GM18868 (cell line): Measurements from ENCODE around the gene CLCN3.
"Not testable (repeated sequence)": the region's sequence is repeated elsewhere in the genome, so short reads cannot be mapped to it uniquely, and the experiment has no call there.

ENCODE experiments used
- ATAC-seq: cut with Tn5 transposase; IDR thresholded peaks from one replicate; pipeline ENCODE4 v1.9.1; 2021; ENCODE audit warnings: mild to moderate bottlenecking, moderate library complexity; ENCODE audit not compliant: unreplicated experiment

CLCN3 gene

DNA sequence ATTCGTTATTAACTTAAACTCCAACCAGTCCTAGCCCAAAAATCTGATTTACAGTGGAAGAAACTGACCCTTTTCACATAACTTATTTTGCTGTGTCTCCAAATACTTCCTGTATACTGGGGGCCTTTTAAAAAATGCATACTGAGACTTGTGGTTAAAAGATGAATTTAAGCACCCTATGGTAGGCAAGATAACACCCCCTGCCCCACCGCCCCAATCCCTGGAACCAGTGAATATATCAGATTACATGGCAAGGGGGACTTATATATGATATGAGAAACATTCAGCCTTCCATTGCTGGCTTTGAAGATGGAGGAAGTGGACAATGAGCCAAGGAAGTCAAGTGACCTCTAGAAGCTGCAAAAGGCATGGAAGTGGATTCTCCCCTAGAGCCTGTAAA is 3.1 kb upstream of the CLCN3 start:
- no peak for ATAC-seq

DNA sequence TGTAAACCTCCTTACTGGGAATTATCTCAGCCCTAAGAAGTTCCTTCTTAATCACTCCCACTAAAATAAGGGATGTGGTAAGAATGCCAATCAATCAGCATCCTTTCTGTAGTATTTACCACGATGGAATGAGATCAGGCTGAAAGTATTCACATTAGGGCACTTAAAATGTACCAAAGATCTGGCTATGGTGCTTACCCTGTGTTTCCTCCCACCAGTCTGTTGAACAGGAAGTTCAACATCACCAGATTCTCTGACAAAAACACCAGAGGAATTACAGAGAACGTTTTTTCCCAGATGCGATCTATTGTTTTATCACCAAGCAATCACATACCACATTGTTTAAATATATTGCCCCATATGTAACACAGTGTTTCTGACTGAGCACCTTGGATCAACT is 2.1 kb upstream of the CLCN3 start:
- ATAC-seq: no peak

DNA sequence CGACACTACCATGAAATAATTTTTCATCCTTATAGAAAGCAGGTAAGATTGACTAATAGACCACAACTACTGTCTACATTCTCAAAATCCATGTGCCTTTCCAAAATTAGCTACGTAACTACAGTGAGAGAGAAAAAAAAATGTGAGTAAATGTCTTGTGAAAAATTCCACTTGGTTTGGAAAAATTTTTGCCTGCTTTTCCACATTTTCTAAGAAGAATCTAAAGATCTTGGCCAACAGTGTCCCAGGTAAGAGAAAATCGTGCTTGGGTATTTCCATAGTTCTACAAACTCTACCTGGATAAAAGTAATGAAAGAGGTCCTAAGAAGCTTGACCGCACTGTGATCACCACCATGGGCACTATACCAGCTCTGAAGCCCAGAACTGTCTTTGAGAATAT is 1.4 kb upstream of the CLCN3 start:
- no peak for ATAC-seq

DNA sequence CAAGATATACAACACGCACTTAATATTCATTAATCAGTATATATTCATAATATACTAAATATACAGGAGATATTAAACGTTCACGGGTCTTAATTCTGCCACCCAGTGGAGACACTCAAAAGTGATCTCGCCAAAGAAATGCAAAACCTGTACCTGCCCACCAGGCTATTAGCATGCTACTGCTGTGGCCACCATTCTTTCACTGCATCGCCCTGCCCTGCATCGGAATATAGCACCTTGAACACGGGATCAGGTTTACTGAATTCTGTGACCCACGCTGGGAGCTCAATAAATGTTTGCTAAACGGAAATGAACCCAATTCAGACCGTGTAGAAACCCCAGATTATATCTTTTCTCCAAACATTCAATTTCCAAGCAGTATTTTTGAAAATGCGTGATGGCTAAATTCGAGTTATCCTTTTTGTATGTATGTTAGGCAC is 840 bp upstream of the CLCN3 start:
- peak; percentile 41 for ATAC-seq

DNA sequence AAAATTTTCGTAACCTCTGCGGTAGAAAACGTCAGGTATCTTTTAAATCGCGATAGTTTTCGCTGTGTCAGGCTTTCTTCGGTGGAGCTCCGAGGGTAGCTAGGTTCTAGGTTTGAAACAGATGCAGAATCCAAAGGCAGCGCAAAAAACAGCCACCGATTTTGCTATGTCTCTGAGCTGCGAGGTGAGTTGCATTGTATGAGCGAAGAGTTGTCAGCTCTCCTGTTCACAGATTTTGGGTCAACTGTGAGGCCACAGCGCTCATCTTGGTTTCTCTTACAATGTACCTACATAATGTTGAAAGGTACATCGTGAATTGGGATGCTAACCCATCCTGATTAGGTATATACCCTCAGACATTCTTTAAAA is 486 bp downstream of the CLCN3 start:
- ATAC-seq: no peak

DNA sequence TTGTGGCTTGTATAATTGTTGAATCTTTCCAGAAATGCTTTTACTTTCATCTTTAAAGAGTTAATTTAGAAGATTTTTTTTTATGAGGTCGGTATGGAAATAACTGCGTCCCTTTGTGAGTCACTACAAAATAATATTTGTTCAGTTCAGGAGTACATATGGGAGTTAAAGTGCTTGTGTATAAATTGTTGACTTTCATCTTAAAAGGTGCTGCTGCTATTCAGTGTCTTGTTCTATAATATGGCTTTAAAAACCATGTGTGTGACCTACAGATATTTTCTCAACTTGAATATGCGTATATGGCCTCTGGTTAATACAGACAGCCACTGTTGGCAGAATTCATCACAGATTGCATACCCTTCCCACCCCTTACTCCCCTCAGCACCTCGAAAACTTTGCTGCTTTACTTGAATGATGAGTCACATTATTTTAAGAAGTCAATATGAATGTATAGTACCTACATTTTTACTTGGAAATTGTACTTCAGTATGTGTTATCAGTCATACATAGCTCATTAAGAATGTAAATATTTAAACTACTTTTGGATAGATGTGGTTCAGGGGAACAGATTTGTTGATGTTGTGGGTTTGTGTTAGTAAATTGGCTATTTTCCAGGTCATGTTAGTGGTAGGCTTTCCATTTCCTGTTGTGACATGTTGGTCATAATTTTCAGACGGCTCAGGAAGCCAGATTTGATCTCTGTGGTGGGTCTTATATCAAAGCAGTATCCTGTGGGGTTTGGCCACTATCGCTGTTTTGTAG is 1.5 kb downstream of the CLCN3 start:
- ATAC-seq: peak; percentile 13

DNA sequence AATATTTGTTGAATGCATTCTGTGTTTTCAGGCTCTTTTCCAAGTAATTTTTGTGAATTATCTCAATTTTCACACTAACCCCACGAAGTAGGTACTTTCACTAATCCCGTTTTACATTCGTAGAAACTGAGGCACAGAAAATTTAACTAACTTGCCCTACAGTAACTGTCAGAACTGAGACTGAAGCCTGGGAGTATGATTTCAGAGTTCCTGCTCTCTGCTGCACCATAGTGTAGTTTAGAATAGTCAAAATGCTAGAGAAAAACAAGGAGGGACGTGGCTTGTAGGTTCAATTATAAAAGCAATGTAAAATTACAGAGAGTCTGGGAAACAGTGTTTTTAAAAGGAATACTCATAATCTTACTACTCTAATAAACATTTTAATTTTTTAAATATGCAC is 2.2 kb downstream of the CLCN3 start:
- ATAC-seq: no peak

DNA sequence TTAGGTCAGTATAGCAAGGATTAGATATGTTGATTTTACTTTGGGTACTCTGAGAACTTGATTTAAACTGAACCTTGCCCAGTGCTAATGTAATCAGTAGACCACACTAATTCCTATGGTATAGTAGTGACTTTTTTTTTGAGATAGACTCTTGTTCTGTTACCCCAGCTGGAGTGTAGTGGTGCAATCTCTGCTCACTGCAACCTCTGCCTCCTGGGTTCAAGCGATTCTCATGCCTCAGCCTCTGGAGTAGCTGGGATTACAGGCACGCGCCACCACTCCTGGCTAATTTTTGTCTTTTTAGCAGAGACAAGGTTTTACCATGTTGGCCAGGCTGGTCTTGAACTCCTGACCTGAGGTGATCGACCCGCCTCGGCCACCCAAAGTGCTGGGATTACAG is 3.6 kb downstream of the CLCN3 start:
- ATAC-seq: not testable (repeated sequence)

DNA sequence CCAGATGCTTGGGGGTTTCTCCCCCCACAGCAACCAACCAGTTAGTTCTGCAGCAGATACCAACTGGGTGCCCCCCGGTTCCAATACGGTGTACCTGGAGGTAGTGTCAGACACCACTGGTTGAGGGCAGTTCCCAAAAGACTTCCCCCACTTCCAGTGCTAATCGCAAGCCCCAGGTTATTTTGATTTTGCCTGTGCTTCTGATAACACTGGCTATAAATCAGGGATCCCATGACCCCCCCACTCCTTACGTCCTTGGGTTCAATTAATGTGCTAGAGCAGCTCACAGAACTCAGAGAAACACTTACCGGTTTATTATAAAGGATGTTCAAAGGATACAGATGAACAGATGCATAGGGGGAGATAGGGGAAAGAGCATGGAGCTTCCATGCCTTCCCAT is 5.5 kb downstream of the CLCN3 start:
- ATAC-seq: no peak

DNA sequence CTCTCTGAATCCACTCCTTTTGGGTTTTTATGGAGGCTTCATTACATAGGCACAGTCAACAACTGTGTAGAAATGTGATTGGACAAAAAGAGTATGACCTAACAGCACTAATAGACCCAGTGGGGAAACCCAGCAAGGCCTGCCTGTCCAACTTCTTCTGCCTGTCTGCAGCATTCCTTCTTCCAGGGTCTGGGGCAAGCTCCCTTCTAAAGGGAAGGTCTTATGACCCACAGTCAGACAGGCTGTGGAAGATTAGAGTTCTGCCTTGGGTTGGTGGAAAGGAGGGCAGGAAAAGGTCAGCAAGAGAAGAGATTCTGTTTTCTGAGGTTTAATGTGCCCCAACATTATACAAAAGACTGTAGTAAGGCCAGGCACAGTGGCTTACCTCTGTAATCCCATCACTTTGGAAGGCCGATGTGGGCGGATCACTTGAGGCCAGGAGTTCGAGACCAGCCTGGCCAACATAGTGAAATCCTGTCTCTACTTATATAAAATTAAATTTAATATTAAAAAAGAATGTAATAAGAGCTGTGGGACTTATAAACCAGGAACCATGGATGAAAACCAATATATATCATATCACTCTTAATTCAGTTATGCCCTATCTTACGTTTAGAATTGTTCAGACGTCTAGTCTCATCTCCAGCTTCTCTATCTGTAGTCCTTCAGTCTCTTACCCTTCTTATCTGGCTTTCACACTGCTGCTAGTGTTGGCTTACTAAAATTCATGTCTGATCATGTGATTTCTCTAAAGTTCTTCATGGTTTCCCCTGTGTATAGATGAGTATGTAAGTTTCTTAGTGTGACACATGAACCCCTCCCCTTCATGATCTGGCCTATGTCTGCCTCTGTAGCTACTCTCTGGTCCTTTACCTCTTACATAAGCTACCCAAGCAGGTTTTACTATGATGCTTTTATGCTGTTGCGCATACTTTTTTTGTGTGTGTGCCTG is 6.2 kb downstream of the CLCN3 start:
- peak; percentile 34 for ATAC-seq

DNA sequence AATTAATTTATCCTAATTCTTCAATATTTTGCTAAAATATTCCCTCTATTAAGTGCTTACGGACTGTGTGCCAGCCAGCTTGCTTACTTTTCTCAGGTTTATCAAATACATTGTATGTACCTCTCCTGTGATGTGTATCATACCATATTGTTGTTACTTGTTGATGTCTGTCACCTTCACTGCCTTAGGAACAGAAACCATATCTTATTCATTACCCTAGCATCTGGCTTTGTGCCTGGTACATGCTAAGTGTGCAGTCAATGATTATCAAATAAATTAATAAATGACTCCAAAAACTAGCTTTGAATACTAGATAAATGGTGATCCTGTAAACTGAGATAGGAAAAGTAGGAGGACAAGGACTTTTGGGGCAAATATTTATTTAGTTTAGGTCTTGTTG is 6.9 kb downstream of the CLCN3 start:
- ATAC-seq: no peak

DNA sequence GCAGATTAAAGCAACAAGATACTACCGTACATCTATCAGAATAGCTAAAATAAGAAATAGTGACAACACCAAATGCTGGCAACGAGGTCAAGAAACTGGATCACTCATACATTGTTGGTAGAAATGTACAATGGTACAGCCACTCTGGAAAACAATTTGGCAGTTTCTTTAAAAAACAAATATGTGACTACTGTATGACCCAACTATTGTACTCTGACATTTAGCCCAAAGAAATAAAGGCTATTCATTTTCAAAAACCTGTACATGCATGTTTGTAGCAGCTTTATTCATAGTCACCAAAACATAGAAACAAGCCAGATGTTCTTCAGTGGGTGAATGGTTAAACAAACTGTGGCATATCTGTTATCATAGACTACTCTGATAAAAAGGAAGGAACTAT is 8.2 kb downstream of the CLCN3 start:
- ATAC-seq: no peak

DNA sequence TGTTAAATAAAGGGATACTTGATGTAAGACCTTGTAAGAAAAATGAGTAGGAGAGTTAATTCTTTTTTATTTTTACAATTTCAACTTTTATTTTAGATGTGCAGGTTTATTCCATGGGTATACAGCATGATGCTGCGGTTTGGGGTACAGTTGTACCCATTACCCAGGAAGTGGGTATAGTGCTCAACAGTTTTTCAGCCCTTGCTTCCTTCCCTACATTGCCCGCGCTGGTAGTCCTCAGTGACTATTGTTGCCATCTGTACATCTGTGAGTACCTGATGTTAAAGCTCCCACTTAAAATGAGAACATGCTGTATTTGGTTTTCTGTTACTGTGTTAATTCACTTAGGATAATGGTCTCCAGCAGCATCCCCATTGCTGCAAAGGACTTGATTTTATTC is 9.7 kb downstream of the CLCN3 start:
- ATAC-seq: no peak

DNA sequence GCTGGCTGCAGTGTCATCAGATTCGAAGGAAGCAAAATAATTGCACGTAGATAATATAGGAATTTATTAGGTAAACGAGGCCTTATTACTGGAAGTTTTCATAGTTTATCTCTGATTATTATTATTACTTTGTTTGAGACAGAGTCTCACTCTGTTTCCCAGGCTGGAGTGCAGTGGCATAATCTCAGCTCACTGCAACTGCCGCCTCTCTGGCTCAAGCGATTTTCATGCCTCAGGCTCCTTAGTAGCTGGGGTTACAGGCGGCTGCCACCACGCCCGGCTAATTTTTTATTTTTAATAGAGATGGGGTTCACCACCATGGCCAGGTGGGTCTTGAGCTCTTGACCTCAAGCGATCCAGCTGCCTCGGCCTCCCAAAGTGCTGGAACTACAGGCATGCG is 12.5 kb downstream of the CLCN3 start:
- no peak for ATAC-seq

DNA sequence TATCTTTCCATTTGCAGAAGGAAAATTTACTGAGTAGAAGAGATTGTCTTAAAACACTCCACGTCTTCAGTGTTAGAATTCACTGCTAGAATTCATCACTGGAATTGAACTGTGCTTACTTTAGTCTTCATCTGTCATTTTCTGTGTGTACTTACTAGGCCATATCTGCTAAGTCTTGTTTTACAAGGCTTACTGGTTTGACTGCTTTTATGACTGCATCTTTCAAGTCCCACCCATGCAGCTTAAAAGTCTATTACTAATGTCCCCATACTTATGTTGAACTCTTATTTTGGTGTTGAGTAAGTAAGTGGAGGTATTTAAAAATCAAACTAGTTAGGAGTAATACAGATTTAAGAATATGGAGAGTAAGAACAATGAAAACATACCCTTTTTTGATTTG is 14.6 kb downstream of the CLCN3 start:
- no peak for ATAC-seq

DNA sequence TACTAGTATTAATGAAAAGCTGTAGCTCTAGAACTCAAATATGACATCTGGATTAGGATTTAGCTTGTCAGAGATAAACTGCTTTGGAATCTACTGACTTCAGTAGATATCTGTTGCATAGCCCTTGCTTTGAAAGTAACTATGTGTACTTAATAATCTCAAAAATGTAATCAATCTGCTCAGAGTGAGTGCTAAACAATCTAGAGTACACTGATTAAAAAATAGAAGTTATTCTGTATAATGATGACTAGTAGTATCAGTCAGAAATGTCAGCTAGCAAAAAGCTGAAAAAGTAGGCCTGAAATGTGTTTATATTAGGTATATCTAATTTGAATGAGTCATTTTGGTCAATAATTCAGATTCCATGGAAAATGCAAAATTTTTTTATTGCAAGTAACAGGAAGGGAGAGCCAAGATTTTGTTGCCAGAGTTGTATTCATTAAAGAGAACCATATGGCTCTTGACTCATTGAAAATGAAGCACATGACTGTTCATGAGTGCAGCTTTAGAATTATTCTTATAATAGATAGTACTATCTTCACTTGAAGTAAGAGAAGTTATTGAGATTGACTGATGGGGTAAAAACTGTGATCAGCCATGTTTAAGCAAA is 20.0 kb downstream of the CLCN3 start:
- ATAC-seq: no peak

DNA sequence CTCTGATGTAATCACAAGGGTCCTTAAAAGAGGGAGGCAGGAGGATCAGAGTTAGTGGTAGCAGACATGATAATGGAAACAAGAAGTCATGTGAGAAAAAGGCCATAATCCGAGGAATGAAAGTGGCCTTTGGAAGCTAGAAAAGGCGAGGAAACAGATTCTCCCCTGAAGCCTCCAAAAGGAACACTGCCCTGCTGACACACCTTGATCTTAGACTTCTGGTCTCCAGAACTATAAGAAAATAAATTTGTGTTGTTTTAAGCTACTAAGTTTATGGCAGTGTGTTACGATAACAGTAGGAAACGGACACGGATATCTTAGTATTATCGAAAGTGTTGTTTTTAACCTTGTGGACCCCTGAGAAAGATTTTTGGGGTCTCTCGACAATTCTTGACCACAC is 24.4 kb downstream of the CLCN3 start:
- no peak for ATAC-seq

DNA sequence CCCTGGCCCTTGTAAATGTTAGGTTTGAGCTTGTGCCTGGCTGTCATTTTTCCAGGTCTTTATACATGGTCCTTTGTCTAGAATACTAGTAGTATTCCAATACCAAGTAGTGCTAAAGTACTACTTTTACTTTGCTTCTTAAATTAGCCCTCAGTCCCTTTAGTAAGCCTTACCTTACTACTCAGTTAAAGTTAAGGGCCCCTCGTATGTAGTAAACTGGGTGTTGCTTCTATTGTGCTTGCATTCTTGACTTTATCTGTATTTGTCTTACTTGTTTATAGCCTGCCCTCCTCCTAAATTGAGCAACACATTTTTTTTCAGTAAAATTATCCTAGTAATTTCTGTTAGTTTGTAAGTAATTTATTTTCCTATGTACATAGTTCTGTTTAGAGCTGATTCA is 25.2 kb downstream of the CLCN3 start:
- no peak for ATAC-seq

DNA sequence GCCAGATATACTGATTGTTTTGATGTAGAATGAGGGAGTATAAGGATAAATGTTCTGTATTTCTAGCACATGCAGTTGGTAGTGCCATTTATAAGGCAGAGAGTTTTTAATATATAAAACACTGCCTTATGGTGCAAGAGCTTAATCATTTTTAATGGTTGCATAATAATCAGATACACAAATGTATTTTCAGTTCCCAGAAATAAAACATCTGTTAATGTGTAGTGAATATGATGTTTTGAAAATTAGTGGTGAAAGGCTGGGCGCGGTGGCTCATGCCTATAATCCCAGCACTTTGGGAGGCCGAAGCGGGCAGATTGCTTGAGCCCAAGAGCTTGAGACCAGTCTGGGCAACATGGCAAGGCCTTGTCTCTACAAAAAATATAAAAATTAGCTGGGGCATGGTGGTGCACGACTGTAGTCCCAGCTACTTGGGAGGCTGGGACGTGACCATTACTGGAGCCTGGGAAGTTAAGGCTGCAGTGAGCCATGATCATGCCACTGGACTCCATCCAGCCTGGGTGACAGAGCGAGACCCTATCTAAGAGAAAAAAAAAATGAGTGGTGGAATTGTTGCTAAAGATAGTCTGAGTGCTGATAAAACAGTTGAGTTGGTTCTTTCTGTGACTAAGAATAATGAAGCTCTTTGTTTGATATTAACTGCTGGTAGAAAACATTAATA is 29.3 kb downstream of the CLCN3 start:
- ATAC-seq: no peak

DNA sequence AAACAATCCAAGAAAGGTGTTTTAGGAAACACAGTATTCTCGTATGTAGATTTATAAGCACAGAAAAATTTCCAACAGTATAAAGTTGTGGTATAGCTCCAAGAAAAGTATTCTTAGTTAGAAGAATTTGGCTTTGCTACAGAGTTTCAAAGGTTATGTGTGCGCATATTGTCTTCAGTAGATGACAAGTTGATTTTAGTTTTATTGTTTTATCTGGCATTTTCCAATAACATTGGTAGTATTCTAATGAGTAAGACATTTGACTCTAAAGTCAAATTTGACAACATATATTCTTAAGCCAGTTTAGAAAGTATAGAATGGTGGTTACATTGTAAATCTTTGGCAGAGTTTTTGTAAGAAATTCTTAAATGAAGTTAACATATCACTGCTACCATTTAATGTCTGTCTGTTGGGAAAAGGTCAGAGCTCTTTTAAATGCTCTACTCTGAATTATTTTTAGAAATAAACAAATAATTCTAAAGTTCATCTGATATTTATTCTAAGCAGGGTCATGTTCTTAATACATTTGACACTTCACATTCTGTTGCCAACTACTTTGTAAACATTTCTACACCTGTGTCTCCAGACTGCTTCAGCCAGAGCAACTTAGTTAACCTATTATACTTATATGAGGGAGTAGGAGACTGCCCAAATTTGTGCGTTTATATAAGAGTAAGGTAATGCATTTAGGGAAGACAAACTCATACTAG is 30.0 kb downstream of the CLCN3 start:
- no peak for ATAC-seq

DNA sequence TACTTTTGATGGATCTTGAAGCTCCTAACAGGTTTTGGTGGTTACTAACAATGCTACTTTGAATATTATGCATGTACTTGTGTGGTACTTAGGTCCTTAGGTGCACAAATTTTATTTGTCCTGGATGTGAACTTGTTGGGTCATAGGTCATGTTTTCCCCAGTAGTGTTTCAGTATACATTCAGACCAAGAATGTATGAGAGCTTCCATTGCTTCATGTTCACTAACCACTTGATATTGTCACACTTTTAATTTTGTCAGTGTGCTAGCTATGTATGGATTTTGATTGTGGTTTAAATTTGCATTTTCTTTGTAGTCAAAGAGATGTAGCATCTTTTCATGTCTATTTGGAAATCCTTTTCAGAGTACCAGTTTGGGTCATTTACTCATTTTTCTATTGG is 32.2 kb downstream of the CLCN3 start:
- no peak for ATAC-seq
